ENCODE measurements around the gene SLC6A18. TPM values are rescaled to one million over a fixed set of nuclear protein-coding genes. Genes with fewer than 3 reads are reported as not detected.

SLC6A18 gene
- total and polyA plus RNA-seq, 2 of the 4 experiments (the other 2 are of a cell fraction) = not detected

DNA sequence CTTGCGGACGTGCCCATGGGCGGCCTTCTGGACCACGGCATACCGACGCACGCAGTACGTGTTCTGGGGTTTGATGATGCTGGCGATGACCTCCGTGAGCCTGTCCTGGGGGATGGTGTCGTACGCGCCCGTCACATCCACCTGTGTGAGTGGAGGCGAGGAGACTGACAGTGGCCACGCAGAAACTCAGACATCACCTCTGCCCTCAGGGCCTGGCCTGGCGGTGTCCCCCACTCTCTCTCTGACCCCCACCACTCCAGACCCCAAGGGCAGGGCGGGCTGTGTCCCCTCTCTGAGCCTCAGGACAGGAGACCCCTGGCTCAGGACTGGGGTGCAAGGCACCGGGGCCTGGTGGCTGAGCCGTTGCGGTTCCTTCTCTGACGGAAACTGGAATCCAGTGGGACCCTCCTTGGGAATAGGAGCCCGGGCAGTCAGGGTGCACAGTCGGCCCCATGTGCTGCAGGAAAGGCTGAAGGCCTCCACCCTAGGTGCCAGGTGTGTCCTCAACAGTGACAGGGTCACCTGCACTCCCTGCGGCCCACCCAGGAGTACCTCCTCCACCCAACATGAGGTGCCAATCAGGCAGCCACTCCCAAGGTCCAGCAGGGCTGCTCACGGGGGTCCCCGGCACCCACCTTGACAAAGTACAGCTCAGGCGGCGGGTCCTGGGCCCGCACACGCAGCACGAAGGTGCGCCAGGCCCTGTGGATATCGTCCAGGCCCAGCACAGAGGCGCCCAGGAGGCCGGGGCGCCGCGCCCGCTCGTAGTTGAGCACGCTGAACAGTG is 53.7 kb downstream of the SLC6A18 start:
- Histone ChIP-seq H3K4me1 (ENCODE audit: control insufficient read depth, insufficient read depth, low read length) (no peaks in the 10 kb centered on the region), H3K18ac (ENCODE audit: low read depth, low read length) (no peak overlapping the region), H3K9ac (ENCODE audit: low read depth, low read length) (no peak overlapping the region), H2BK120ac (ENCODE audit: low read depth, low read length) (no peak overlapping the region), H2BK15ac (ENCODE audit: low read depth, low read length) (no peak overlapping the region), H4K5ac (ENCODE audit: low read depth, low read length) (no peak overlapping the region), H2AK9ac (replicated peaks; ENCODE audit: low read depth, low read length, poor library complexity) (no peak overlapping the region), H3K4ac (ENCODE audit: low read depth, low read length) (no peak overlapping the region), H3K56ac (ENCODE audit: extremely low read depth, insufficient read depth, low read length) (no peak overlapping the region), H3K36me3 (ENCODE audit: control insufficient read depth, insufficient read depth, low read length) (no peaks in the 10 kb centered on the region), H4K20me1 (ENCODE audit: insufficient read depth, low read length) (no peaks in the 10 kb centered on the region), H4K91ac (ENCODE audit: insufficient read depth, low read depth, low read length) (no peak overlapping the region), H2AFZ (replicated peaks; ENCODE audit: low read length, poor library complexity) (no peak overlapping the region), H3K27ac (ENCODE audit: insufficient read depth, low read length) (no peak overlapping the region), H4K8ac (ENCODE audit: low read depth in 2 of 2, low read length in 2 of 2) (no peak overlapping the region), H3K79me1 (ENCODE audit: low read depth in 1 of 2, low read length in 2 of 2) (no peaks in the 10 kb centered on the region), H3K4me3 (ENCODE audit: insufficient read depth, low read depth, low read length) (no peak overlapping the region), H2AK5ac (ENCODE audit: low read depth, low read length) (no peak overlapping the region), H3K9me3 (ENCODE audit: control insufficient read depth, insufficient read depth, low read length) (peaks cover 25% of the 10 kb centered on the region), H3K14ac (replicated peaks; ENCODE audit: low read depth, low read length) (no peak overlapping the region), H3K4me2 (ENCODE audit: low read depth, low read length) (no peak overlapping the region), H3K27me3 (ENCODE audit: control insufficient read depth, insufficient read depth, low read length) (no peaks in the 10 kb centered on the region), H3K9me1 (ENCODE audit: insufficient read depth, low read length) (no peaks in the 10 kb centered on the region), H2BK5ac (ENCODE audit: low read depth, low read length, poor library complexity, severe bottlenecking) (no peak overlapping the region), H3K23ac (ENCODE audit: low read depth, low read length) (no peak overlapping the region), H2BK20ac (ENCODE audit: low read depth, low read length) (no peak overlapping the region)
- POLR2A ChIA-PET (ENCODE audit: unreplicated experiment) = no interaction called here
- in situ Hi-C loops (cut with MboI; ENCODE audit: low sequenced_read_pairs) = no loop called here
- ATAC-seq (ENCODE audit: low read depth) = no peak
- no TSS peak for BruUV-seq (replicated peaks)
- CTCF ChIA-PET = no interaction called here
- dilution Hi-C loops (cut with HindIII; ENCODE audit: low sequenced_read_pairs, unreplicated experiment) = no loop called here
- TF ChIP-seq SMC3 (IDR thresholded peaks at IDR 0.05; ENCODE audit: low read depth, low read length) (no peak), FOS (IDR thresholded peaks at IDR 0.05; ENCODE audit: low read depth, low read length) (no peak), MAZ (IDR thresholded peaks at IDR 0.05; ENCODE audit: borderline replicate concordance, low read depth, low read length) (no peak), RFX5 (IDR thresholded peaks at IDR 0.05; ENCODE audit: low read depth, low read length) (no peak), CEBPB (IDR thresholded peaks at IDR 0.05; ENCODE audit: low read depth, low read length) (no peak), CHD1 (IDR thresholded peaks at IDR 0.05; ENCODE audit: low read depth, low read length) (no peak), MAFK (IDR thresholded peaks at IDR 0.05; ENCODE audit: low read depth, low read length) (no peak)
- intact Hi-C loops (cut with micrococcal nuclease) = no loop called here
- WGBS, 2 experiments (ENCODE audit: extremely low coverage in 2 of 2, insufficient read length in 1 of 2) = no CpG with 5 or more reads among the region's 42 CpGs
- no peak for DNase-seq
